ENCODE results near the gene HS3ST2. TPM values are rescaled to one million over a fixed set of nuclear protein-coding genes. Genes with fewer than 3 reads are reported as not detected.
"Not testable (repeated sequence)": the region's sequence is repeated elsewhere in the genome, so short reads cannot be mapped to it uniquely, and the experiment has no call there.

Gene HS3ST2
- polyA plus RNA-seq, 1 of the 3 experiments (the other 2 are of a cell fraction), result not detected

DNA sequence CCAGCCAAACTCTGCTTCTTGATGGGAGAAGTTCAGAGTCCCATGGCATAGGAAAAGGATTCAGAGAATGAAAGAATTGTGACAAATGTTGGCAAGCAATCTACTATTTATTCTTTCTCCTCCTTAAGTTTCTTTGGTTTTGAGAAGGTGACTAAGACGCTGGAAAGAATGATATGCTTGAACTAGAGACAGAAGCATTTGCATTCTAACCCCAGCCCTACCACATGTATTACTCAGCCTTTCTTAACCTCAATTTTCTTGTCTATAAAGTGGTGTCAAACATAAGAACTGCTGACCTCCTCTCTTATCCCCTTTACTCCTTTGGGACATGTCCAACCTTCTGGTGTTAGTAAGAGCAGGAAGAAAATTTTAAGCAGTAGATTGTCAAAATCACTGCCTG lies 124.7 kb downstream of the HS3ST2 start:
- DNase-seq, result no peak
- POLR2A ChIA-PET, result no interaction called here
- CTCF ChIA-PET, result no interaction called here

DNA sequence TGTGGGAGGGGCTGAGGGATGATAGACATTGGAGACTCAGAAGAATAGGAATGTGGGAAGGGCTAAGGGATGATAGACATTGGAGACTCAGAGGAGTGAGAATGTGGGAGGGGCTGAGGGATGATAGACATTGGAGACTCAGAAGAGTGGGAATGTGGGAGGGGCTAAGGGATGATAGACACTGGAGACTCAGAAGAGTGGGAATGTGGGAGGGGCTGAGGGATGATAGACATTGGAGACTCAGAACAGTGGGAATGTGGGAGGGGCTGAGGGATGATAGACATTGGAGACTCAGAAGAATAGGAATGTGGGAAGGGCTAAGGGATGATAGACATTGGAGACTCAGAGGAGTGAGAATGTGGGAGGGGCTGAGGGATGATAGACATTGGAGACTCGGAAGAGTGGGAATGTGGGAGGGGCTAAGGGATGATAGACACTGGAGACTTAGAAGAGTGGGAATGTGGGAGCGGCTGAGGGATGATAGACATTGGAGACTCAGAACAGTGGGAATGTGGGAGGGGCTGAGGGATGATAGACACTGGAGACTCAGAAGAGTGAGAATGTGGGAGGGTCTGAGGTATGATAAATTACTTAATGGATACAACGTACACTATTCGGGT lies 125.9 kb downstream of the HS3ST2 start:
- H4K20me1 ChIP-seq (ENCODE audit: insufficient read depth); CTCF ChIA-PET; H3K4me3 ChIP-seq (ENCODE audit: low read depth in 2 of 2, low read length in 1 of 2); H3K9me2 ChIP-seq; H3K27me3 ChIP-seq (ENCODE audit: insufficient read depth); H3K79me2 ChIP-seq (ENCODE audit: insufficient read depth); H3K27ac ChIP-seq (ENCODE audit: low read depth in 2 of 2, low read length in 1 of 2); H3K36me3 ChIP-seq (replicated peaks in 1 of 2; ENCODE audit: control insufficient read depth in 1 of 2, insufficient read depth in 2 of 2, low read length in 1 of 2); H3K4me1 ChIP-seq (ENCODE audit: control insufficient read depth in 1 of 2, insufficient read depth in 2 of 2, low read depth in 1 of 2, low read length in 1 of 2); H3F3A ChIP-seq (replicated peaks; ENCODE audit: insufficient read depth); POLR2A ChIA-PET; DNase-seq; H3K9me3 ChIP-seq; H3K9ac ChIP-seq; H2AFZ ChIP-seq (ENCODE audit: low read depth); H3K4me2 ChIP-seq: not testable (repeated sequence)
- WGBS (ENCODE audit: low lambda C conversion rate), result 85% methylated on average over 4 of the region's 4 CpGs

More for the DNA sequence above, 124.7 kb downstream of the HS3ST2 start:
- Histone ChIP-seq H3K79me2 (ENCODE audit: insufficient read depth) (no peaks in the 10 kb centered on the region), H4K20me1 (ENCODE audit: insufficient read depth) (no peaks in the 10 kb centered on the region), H3F3A (replicated peaks; ENCODE audit: insufficient read depth) (no peaks in the 10 kb centered on the region), H3K4me3 (ENCODE audit: low read depth in 2 of 2, low read length in 1 of 2) (no peak overlapping the region), H3K9me2 (no peaks in the 10 kb centered on the region), H3K4me1 (ENCODE audit: control insufficient read depth in 1 of 2, insufficient read depth in 2 of 2, low read depth in 1 of 2, low read length in 1 of 2) (no peaks in the 10 kb centered on the region), H3K9ac (no peak overlapping the region), H3K9me3 (no peaks in the 10 kb centered on the region), H2AFZ (ENCODE audit: low read depth) (no peak overlapping the region), H3K36me3 (replicated peaks in 1 of 2; ENCODE audit: control insufficient read depth in 1 of 2, insufficient read depth in 2 of 2, low read length in 1 of 2) (no peaks in the 10 kb centered on the region), H3K27ac (ENCODE audit: low read depth in 2 of 2, low read length in 1 of 2) (no peak overlapping the region), H3K27me3 (ENCODE audit: insufficient read depth) (no peaks in the 10 kb centered on the region), H3K4me2 (no peak overlapping the region)
- WGBS (ENCODE audit: low lambda C conversion rate), result 36% methylated on average over 1 of the region's 1 CpG
- TF ChIP-seq FOSL2 (IDR thresholded peaks at IDR 0.05; ENCODE audit: borderline replicate concordance, low read depth), result no peak
- no peak for TF ChIP-seq POLR2AphosphoS5 (IDR thresholded peaks at IDR 0.05; ENCODE audit: low read depth, low read length)
- TF ChIP-seq EZH2phosphoT487 (IDR thresholded peaks at IDR 0.05; ENCODE audit: borderline replicate concordance, low read depth), result no peak
- no peak for TF ChIP-seq RCOR1 (IDR thresholded peaks at IDR 0.05; ENCODE audit: low read length)
- no peak for TF ChIP-seq NFIC (IDR thresholded peaks at IDR 0.05; ENCODE audit: borderline replicate concordance)
- TF ChIP-seq, protein P1, sequence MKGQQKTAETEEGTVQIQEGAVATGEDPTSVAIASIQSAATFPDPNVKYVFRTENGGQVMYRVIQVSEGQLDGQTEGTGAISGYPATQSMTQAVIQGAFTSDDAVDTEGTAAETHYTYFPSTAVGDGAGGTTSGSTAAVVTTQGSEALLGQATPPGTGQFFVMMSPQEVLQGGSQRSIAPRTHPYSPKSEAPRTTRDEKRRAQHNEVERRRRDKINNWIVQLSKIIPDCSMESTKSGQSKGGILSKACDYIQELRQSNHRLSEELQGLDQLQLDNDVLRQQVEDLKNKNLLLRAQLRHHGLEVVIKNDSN (IDR thresholded peaks at IDR 0.05; ENCODE audit: borderline replicate concordance, low read depth), result no peak

DNA sequence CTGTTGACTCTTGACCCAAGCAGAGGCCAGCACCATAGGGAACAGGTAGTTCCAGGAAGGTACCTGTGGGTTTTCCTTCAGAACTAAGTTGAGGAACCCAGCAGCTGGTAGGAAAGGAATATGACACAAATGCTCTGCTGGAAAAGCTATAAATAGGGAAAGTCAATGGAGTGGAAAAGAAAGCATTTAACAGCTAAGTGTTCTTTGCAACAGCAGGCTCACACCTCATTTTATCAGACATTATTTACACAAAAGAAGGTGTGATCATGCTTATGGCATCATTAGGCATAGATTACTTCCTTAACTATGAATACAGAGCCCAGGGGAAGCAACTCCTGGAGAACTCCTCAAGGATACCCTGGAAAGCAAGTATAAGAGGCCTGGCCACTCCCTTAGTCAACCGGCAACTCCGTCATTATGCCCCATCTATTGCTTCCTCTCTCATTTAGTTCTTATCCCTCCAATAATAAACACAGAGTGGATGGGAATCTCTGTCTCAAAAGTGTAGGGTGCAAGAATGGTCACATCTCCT lies 128.1 kb downstream of the HS3ST2 start:
- WGBS (ENCODE audit: low lambda C conversion rate), result 79% methylated on average over 2 of the region's 2 CpGs
- Histone ChIP-seq H3K9me3 (no peaks in the 10 kb centered on the region), H2AFZ (ENCODE audit: low read depth) (no peak overlapping the region), H4K20me1 (ENCODE audit: insufficient read depth) (no peaks in the 10 kb centered on the region), H3K27ac (ENCODE audit: low read depth in 2 of 2, low read length in 1 of 2) (no peak overlapping the region), H3K4me3 (ENCODE audit: low read depth in 2 of 2, low read length in 1 of 2) (no peak overlapping the region), H3K79me2 (ENCODE audit: insufficient read depth) (no peaks in the 10 kb centered on the region), H3F3A (replicated peaks; ENCODE audit: insufficient read depth) (no peaks in the 10 kb centered on the region), H3K27me3 (ENCODE audit: insufficient read depth) (no peaks in the 10 kb centered on the region), H3K9me2 (no peaks in the 10 kb centered on the region), H3K4me2 (no peak overlapping the region), H3K9ac (no peak overlapping the region), H3K4me1 (ENCODE audit: control insufficient read depth in 1 of 2, insufficient read depth in 2 of 2, low read depth in 1 of 2, low read length in 1 of 2) (no peaks in the 10 kb centered on the region), H3K36me3 (replicated peaks in 1 of 2; ENCODE audit: control insufficient read depth in 1 of 2, insufficient read depth in 2 of 2, low read length in 1 of 2) (no peaks in the 10 kb centered on the region)
- no peak for DNase-seq
- TF ChIP-seq FOXJ3 (CRISPR knock-in tag; IDR thresholded peaks at IDR 0.05), result no peak
- no peak for TF ChIP-seq RFX5 (IDR thresholded peaks at IDR 0.05; ENCODE audit: low read length)
- TF ChIP-seq NRF1 (IDR thresholded peaks at IDR 0.05; ENCODE audit: low read depth, low read length), result no peak
- no peak for TF ChIP-seq SMC3 (IDR thresholded peaks at IDR 0.05; ENCODE audit: low read depth, low read length)
- no peak for TF ChIP-seq JUND (IDR thresholded peaks at IDR 0.05)
- TF ChIP-seq MEF2A (IDR thresholded peaks at IDR 0.05; ENCODE audit: borderline replicate concordance, low read depth), result no peak
- no peak for TF ChIP-seq CHD2 (IDR thresholded peaks at IDR 0.05; ENCODE audit: low read length, partially characterized antibody)
- TF ChIP-seq POLR2AphosphoS5 (IDR thresholded peaks at IDR 0.05; ENCODE audit: low read depth, low read length), result no peak
- no peak for TF ChIP-seq EZH2phosphoT487 (IDR thresholded peaks at IDR 0.05; ENCODE audit: borderline replicate concordance, low read depth)
- TF ChIP-seq, protein P2, sequence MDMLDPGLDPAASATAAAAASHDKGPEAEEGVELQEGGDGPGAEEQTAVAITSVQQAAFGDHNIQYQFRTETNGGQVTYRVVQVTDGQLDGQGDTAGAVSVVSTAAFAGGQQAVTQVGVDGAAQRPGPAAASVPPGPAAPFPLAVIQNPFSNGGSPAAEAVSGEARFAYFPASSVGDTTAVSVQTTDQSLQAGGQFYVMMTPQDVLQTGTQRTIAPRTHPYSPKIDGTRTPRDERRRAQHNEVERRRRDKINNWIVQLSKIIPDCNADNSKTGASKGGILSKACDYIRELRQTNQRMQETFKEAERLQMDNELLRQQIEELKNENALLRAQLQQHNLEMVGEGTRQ (IDR thresholded peaks at IDR 0.05; ENCODE audit: borderline replicate concordance, low read depth, low read length), result no peak
- no peak for TF ChIP-seq YY1 (IDR thresholded peaks at IDR 0.05; ENCODE audit: low read depth)
- TF ChIP-seq, protein P1 (IDR thresholded peaks at IDR 0.05; ENCODE audit: borderline replicate concordance, low read depth), result no peak
- no peak for TF ChIP-seq RXRA (IDR thresholded peaks at IDR 0.05; ENCODE audit: borderline replicate concordance, low read depth)
- no peak for TF ChIP-seq RAD21 (IDR thresholded peaks at IDR 0.05; ENCODE audit: low read length)
- TF ChIP-seq TAF1 (IDR thresholded peaks at IDR 0.05; ENCODE audit: borderline replicate concordance, low read depth, low read length), result no peak
- no peak for TF ChIP-seq FOXM1 (IDR thresholded peaks at IDR 0.05; ENCODE audit: low read depth)
- CTCF ChIA-PET, result interaction anchor here (0.6 kb wide), 1 partner anchor 67 kb away, joined by 3 read pairs; no protein-coding TSS in a partner anchor
- POLR2A ChIA-PET, result interaction anchor here (0.6 kb wide), 1 partner anchor 13 kb away, joined by 3 read pairs; no protein-coding TSS in a partner anchor
